Measurements from ENCODE around the gene SPOP.

Gene SPOP

DNA sequence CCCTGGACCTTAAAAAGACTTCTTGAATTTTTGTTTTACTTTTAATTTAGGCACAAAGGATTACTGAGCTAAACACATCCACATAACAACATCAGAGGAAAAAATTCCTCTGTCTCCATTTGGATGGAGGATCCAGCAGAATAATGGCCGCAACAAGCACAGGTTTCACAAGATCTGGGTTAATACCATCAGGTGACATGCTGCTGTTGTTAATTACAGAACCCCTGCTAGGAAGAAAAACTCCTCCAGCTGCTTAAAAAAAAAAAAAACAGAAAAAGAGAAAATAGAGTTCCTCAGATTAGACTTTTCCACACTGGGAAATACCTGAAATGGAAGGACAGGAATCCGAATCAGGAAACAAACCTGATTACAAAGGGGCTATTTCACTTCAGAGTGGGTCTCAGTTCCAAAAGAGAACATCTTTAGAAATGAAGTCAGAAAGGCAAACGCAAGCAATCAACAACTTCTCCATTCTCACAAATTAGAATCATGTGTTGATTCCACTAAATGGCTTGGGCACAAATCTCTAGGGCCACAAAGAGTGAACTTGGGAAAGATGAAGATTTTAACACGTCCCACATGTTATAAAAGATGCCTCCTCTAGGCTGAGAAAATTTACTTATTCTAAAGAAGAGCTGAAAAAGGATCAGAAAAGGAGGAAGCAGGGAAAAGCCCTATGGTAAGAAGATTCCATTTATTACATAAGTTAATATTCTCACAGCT, 44.0 kb downstream of the SPOP start:
- TF ChIP-seq CTCF (conservative IDR thresholded peaks at IDR 0.05) = no peak
- TF ChIP-seq ZFX (IDR thresholded peaks at IDR 0.05) = no peak
- H3K27ac ChIP-seq = no peak overlapping the region

- no peak for TF ChIP-seq ZFX (IDR thresholded peaks at IDR 0.05)
- no peak for TF ChIP-seq CTCF (conservative IDR thresholded peaks at IDR 0.05)
- no peak overlapping the region for H3K27ac ChIP-seq
Measured at GRCh38 chr17:49633250-49633649, 44.6 kb downstream of the SPOP start.

GRCh38 chr17:49632201-49632600, 45.7 kb downstream of the SPOP start:
- TF ChIP-seq ZFX (IDR thresholded peaks at IDR 0.05) = no peak
- no peak for TF ChIP-seq CTCF (conservative IDR thresholded peaks at IDR 0.05)
- H3K27ac ChIP-seq = no peak overlapping the region

DNA sequence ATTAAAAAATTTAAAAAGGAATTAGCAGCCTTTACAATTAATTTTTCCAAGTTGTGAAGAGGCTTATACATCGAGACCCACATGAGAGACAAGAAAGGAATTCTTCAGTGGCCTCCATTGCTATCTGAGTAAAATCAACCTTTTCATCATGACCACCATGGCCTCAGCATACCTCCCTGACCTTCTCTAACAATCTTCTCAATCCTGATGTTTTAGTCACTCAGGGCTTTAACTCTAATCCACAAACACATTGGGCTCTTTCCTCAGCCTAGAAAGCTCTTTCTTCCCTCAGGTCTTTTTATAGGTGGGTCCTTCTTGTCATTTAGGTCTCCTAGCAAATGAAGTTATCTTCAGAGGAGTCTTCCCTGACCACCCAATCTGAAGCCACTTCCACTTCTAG, 46.4 kb downstream of the SPOP start:
- no peak for TF ChIP-seq ZFX (IDR thresholded peaks at IDR 0.05)
- no peak for TF ChIP-seq CTCF (conservative IDR thresholded peaks at IDR 0.05)

GRCh38 chr17:49630113-49630900, 47.6 kb downstream of the SPOP start:
- TF ChIP-seq CTCF (conservative IDR thresholded peaks at IDR 0.05) (no peak), ZFX (IDR thresholded peaks at IDR 0.05) (no peak)
- H3K27ac ChIP-seq = no peak overlapping the region

More for the DNA sequence above, 46.4 kb downstream of the SPOP start:
- H3K27ac ChIP-seq = no peak overlapping the region

- H3K27ac ChIP-seq = no peak overlapping the region
- no peak for TF ChIP-seq ZFX (IDR thresholded peaks at IDR 0.05)
Measured at GRCh38 chr17:49629447-49629846, 48.5 kb downstream of the SPOP start.

GRCh38 chr17:49624896-49625295, 53.0 kb downstream of the SPOP start:
- no peak overlapping the region for H3K27ac ChIP-seq
- TF ChIP-seq CTCF (conservative IDR thresholded peaks at IDR 0.05) = no peak
- TF ChIP-seq ZFX (IDR thresholded peaks at IDR 0.05) = no peak

All from C4-2B (cell line).